ENCODE measurements around the gene SYDE1.

SYDE1 gene

DNA sequence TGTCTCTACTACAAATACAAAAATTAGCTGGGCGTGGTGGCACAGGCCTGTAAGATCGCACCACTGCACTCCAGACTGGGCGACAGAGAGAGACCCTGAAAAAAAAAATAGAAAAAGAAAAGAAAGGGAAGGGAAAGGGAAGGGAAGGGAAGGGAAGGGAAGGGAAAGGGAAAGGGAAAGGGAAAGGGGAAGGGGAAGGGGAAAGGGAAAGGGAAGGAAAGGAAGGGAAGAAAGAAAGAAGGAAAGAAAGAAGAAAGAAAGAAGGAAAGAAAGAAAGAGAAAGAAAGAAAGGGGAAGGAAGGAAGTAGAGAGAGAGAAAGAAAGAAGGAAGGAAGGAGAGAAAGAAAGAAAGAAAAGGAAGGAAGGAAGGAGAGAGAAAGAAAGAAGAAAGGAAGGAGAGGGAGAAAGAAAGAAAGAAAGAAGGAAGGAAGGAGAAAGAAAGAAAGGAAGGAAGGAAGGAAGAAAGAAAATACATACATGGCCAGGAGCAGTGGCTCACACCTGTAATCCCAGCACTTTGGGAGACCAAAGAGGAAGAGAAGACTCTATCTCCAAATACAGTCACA lies 8.1 kb upstream of the SYDE1 start:
- H4K20me1 ChIP-seq (ENCODE audit: insufficient read depth) = no peaks in the 10 kb centered on the region
- no peak overlapping the region for H3K9ac ChIP-seq
- H3K79me2 ChIP-seq (ENCODE audit: insufficient read depth, low read depth) = no peaks in the 10 kb centered on the region

GRCh38 chr19:15101479-15102082 lies 5.6 kb upstream of the SYDE1 start:
- Histone ChIP-seq H4K20me1 (ENCODE audit: insufficient read depth) (no peaks in the 10 kb centered on the region), H3K36me3 (ENCODE audit: insufficient read depth) (no peaks in the 10 kb centered on the region), H3K4me3 (IDR thresholded peaks at IDR 0.05; ENCODE audit: insufficient read depth, low read depth, low read length) (no peak overlapping the region), H3K4me2 (no peak overlapping the region), H3K79me2 (ENCODE audit: insufficient read depth, low read depth) (no peaks in the 10 kb centered on the region), H3K27ac (no peak overlapping the region), H2AFZ (ENCODE audit: low read depth) (no peak overlapping the region), H3K9ac (no peak overlapping the region), H3K4me1 (ENCODE audit: low read depth, poor library complexity, severe bottlenecking) (no peaks in the 10 kb centered on the region), H3K27me3 (ENCODE audit: insufficient read depth, low read depth) (peaks cover 15% of the 10 kb centered on the region; the same call in 1 of the 2 replicates)
- TF ChIP-seq, protein P1, sequence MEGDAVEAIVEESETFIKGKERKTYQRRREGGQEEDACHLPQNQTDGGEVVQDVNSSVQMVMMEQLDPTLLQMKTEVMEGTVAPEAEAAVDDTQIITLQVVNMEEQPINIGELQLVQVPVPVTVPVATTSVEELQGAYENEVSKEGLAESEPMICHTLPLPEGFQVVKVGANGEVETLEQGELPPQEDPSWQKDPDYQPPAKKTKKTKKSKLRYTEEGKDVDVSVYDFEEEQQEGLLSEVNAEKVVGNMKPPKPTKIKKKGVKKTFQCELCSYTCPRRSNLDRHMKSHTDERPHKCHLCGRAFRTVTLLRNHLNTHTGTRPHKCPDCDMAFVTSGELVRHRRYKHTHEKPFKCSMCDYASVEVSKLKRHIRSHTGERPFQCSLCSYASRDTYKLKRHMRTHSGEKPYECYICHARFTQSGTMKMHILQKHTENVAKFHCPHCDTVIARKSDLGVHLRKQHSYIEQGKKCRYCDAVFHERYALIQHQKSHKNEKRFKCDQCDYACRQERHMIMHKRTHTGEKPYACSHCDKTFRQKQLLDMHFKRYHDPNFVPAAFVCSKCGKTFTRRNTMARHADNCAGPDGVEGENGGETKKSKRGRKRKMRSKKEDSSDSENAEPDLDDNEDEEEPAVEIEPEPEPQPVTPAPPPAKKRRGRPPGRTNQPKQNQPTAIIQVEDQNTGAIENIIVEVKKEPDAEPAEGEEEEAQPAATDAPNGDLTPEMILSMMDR (conservative IDR thresholded peaks at IDR 0.05; ENCODE audit: low read depth, low read length) = peak; percentile 61

More for the DNA sequence above, 8.1 kb upstream of the SYDE1 start:
- Histone ChIP-seq H3K4me2 (no peak overlapping the region), H3K36me3 (ENCODE audit: insufficient read depth) (no peaks in the 10 kb centered on the region), H3K27me3 (ENCODE audit: insufficient read depth, low read depth) (peaks cover 28% of the 10 kb centered on the region; the same call in 1 of the 2 replicates), H3K27ac (no peak overlapping the region), H3K4me1 (ENCODE audit: low read depth, poor library complexity, severe bottlenecking) (no peaks in the 10 kb centered on the region), H2AFZ (ENCODE audit: low read depth) (no peak overlapping the region), H3K4me3 (IDR thresholded peaks at IDR 0.05; ENCODE audit: insufficient read depth, low read depth, low read length) (no peak overlapping the region)
- TF ChIP-seq, protein P1 (conservative IDR thresholded peaks at IDR 0.05; ENCODE audit: low read depth, low read length) = no peak

GRCh38 chr19:15104003-15104402 lies 3.2 kb upstream of the SYDE1 start:
- Histone ChIP-seq H3K4me1 (ENCODE audit: low read depth, poor library complexity, severe bottlenecking) (no peaks in the 10 kb centered on the region), H3K27me3 (ENCODE audit: insufficient read depth, low read depth) (peaks cover 12% of the 10 kb centered on the region; the same call in 1 of the 2 replicates), H3K4me3 (IDR thresholded peaks at IDR 0.05; ENCODE audit: insufficient read depth, low read depth, low read length) (no peak overlapping the region), H3K4me2 (no peak overlapping the region), H3K27ac (no peak overlapping the region), H3K79me2 (ENCODE audit: insufficient read depth, low read depth) (no peaks in the 10 kb centered on the region), H3K9ac (no peak overlapping the region), H4K20me1 (ENCODE audit: insufficient read depth) (no peaks in the 10 kb centered on the region), H2AFZ (ENCODE audit: low read depth) (no peak overlapping the region), H3K36me3 (ENCODE audit: insufficient read depth) (no peaks in the 10 kb centered on the region)
- TF ChIP-seq, protein P1 (conservative IDR thresholded peaks at IDR 0.05; ENCODE audit: low read depth, low read length) = no peak

GRCh38 chr19:15104411-15104810 lies 2.8 kb upstream of the SYDE1 start:
- Histone ChIP-seq H3K27me3 (ENCODE audit: insufficient read depth, low read depth) (peaks cover 14% of the 10 kb centered on the region; the same call in 1 of the 2 replicates), H3K4me3 (IDR thresholded peaks at IDR 0.05; ENCODE audit: insufficient read depth, low read depth, low read length) (no peak overlapping the region)

More at GRCh38 chr19:15104411-15104810, 2.8 kb upstream of the SYDE1 start:
- TF ChIP-seq, protein P1 (conservative IDR thresholded peaks at IDR 0.05; ENCODE audit: low read depth, low read length) = no peak
- Histone ChIP-seq H3K36me3 (ENCODE audit: insufficient read depth) (no peaks in the 10 kb centered on the region), H3K4me1 (ENCODE audit: low read depth, poor library complexity, severe bottlenecking) (no peaks in the 10 kb centered on the region), H3K27ac (no peak overlapping the region), H3K4me2 (no peak overlapping the region), H4K20me1 (ENCODE audit: insufficient read depth) (no peaks in the 10 kb centered on the region), H3K9ac (no peak overlapping the region), H2AFZ (ENCODE audit: low read depth) (no peak overlapping the region), H3K79me2 (ENCODE audit: insufficient read depth, low read depth) (no peaks in the 10 kb centered on the region)
